ENCODE results near the gene HLA-DOB.

DNA sequence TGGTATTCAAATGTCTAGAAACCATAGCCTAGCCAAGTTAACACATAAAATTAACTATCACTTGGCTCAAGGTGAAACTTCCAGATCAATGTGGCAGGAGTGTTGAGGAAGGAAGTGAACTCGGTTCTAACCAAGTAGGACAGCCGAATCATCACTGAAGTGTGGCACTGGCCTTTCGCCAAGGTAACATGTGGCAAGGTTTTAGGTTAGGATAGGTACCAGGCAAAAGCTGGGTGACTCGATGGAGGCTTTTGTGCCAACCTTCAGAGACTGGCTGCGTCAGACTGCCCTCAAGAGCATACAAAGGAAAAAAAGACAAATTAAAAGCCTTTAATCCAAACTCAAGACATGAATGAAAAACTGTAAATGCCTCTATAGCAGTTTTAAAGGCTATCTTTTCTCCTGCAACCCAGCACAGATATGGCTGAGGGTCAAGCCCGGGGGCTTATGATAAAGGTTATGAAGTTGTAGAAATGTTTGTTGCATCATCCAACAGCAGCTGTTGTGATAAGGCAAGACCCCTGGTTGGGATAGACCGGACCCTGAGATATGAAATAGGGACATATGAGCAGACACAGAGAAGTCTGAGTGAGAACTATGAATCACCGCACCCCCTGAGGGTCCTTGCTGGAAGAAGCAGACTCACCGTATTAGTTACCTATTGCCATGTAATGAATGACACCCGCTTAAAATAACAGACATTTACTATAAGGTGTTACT lies 49.1 kb upstream of the HLA-DOB start:
- TF ChIP-seq POLR2A (IDR thresholded peaks at IDR 0.05), result no peak
- TF ChIP-seq, protein P1, sequence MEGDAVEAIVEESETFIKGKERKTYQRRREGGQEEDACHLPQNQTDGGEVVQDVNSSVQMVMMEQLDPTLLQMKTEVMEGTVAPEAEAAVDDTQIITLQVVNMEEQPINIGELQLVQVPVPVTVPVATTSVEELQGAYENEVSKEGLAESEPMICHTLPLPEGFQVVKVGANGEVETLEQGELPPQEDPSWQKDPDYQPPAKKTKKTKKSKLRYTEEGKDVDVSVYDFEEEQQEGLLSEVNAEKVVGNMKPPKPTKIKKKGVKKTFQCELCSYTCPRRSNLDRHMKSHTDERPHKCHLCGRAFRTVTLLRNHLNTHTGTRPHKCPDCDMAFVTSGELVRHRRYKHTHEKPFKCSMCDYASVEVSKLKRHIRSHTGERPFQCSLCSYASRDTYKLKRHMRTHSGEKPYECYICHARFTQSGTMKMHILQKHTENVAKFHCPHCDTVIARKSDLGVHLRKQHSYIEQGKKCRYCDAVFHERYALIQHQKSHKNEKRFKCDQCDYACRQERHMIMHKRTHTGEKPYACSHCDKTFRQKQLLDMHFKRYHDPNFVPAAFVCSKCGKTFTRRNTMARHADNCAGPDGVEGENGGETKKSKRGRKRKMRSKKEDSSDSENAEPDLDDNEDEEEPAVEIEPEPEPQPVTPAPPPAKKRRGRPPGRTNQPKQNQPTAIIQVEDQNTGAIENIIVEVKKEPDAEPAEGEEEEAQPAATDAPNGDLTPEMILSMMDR (IDR thresholded peaks at IDR 0.05), result no peak
